ENCODE data around the gene SMPDL3A.

- TF ChIP-seq CTCF (IDR thresholded peaks at IDR 0.05; ENCODE audit: poor library complexity) (no peak), EZH2 (IDR thresholded peaks at IDR 0.05; ENCODE audit: borderline replicate concordance) (no peak), EZH2phosphoT487 (IDR thresholded peaks at IDR 0.05; ENCODE audit: low read depth, severe bottlenecking, unreplicated experiment) (no peak)
Observed at GRCh38 chr6:122798099-122798641, 9.1 kb downstream of the SMPDL3A start.
